DMS53 treated with DMSO at 0.1 percent for 48 hours (cell line): Measurements from ENCODE around the gene CACNA1B.

ENCODE experiments used
- DNase-seq: peaks from one replicate; lab custom pipeline; 2025; ENCODE audit not compliant: unreplicated experiment; lab: John Stamatoyannopoulos, UW

CACNA1B gene

GRCh38 chr9:138025908-138026307 is 148.3 kb downstream of the CACNA1B start:
- no peak for DNase-seq

DNA sequence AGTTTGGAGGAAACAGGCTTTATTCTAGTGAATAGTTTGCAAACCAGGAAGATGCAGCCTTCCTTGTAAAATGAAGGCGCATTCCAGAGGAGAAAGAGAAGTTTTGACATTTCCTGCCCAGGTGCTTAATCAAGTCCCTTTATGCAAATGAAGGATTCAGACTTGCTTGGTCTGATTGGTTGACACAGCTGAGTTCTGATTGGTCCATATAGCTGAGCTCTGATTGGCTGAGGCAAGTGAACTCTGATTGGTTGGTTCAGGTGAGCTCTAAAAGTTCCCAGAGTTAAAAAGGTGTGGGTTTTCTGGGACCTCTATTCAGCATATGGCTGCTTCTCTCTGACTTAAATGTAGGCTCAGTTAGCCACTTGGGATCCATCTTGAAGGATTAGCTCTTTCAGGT is 151.0 kb downstream of the CACNA1B start:
- DNase-seq: no peak

- no peak for DNase-seq
Measured at GRCh38 chr9:138031186-138031585, 153.6 kb downstream of the CACNA1B start.

DNA sequence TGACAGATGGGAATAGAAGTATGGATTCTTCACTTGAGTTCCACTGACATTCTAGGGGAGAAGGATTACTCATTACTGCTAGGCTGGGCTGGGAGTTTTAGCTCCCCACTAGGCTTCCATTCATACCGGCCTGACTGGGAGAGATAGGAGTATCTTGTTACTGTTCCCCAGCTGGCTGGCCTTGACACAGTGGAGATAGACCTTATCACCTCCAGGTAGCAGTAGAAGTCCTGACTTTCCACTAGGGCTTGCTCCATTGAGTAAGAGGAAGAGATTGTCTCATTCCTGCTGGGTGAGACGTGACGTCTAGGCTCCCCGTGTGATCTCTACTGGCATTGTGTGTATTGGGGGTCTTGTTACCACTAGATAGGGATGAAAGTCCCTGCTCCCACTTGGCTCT is 156.4 kb downstream of the CACNA1B start:
- DNase-seq: no peak

DNA sequence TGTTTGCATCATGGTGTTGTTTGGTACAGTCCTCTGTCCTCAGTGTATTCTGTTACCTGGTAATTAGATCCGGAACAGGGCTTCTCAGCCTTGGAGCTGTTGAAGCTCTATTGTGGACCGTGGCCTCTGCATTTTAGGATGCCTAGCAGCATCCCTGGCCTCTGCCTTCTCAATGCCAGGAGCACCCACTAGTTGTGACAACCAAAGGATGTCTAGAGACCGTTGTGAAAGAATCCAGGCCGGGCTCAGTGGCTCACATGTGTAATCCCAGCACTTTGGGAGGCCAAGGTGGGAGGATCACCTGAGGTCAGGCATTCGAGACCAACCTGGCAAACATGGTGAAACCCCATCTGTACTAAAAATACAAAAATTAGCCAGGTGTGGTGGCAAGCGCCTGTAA is 159.6 kb downstream of the CACNA1B start:
- no peak for DNase-seq

DNA sequence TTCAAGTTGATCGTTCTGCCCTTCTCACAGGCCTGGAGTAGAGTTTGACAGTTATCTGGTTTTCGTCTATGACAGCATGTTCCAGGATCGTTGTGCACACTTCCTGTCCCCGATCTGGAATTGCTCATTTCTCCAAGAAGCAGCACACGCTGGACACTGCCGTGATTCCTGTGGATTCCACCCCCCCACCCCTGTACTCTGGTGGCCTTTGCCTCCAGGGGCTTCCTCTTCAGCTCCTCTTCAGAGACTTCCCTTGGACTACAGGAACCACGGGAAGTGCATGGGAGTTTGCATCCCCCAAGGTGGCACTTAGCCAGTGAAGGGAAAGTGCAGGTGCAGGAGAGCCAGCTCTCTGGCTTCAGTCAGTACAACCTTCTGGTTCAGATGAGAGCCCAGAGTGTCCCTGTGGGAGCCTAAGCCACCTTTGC is 160.7 kb downstream of the CACNA1B start:
- no peak for DNase-seq

DNA sequence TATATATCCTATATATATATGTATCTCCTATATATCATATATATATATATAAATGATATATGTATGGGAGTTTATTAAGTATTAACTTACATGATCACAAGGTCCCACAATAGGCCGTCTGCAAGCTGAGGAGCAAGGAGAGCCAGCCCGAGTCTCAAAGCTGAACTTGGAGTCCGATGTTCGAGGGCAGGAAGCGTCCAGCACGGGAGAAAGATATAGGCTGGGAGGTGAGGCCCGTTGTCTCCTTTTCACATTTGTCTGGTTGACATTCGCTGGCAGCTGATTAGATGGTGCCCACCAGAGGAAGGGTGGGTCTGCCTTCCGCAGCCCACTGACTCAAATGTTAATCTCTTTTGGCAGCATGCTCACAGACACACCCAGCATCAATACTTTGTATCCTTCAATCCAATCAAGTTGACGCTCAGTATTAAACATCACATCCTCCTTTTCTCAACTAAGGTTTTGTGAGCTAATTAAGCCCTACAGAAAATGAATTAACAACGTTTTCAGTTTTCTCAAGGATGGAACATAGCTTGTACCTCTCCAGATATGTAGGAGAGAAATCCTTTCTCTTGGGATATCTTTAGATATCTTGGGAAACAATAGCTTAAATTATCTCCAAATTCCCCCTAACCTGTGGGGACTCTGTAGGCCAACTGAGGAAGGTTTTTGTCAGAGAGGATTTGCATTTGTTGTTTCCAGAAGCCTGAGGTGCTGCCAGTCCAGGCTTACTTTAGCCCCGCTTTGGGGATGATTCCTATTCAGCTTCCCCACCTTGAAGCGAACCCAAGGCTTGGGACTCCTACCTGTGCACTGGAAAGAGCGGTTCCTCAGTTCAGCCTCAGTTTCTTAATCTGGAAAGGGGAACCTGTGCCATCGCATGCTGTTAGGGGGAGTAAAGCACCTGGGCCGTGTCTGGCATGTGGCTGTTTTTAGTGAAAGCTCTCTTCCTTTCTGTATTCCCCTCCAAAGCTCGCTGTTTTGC is 163.2 kb downstream of the CACNA1B start:
- DNase-seq: no peak

GRCh38 chr9:138042146-138042545 is 164.6 kb downstream of the CACNA1B start:
- DNase-seq: no peak

DNA sequence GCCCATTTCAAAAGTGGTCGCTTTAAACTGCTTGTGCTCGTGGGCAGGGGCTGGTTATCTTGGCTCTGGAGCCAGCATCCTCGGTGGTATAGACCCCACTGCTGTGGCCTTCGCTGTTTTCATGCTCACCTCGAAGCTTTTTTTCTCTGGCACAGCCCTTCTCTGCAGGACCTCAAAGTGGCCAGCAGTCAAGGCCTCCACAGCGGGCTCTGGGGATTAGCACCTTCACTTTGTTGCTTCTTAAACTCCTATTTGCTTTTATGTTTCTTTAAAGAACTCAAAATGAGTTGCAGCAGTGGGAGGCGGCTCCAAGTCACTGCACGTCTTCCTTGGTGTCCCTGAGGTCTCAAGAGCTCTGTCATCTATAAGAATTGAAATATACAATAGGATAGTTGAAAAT is 165.1 kb downstream of the CACNA1B start:
- DNase-seq: no peak

- DNase-seq: no peak
Measured at GRCh38 chr9:138043061-138043410, 165.5 kb downstream of the CACNA1B start.

- no peak for DNase-seq
Measured at GRCh38 chr9:138043411-138044345, 166.1 kb downstream of the CACNA1B start.

- DNase-seq: no peak
Measured at GRCh38 chr9:138044485-138045383, 167.2 kb downstream of the CACNA1B start.

- DNase-seq: no peak
Measured at GRCh38 chr9:138045541-138046490, 168.2 kb downstream of the CACNA1B start.

GRCh38 chr9:138046641-138047301 is 169.2 kb downstream of the CACNA1B start:
- no peak for DNase-seq

- DNase-seq: no peak
Measured at GRCh38 chr9:138047469-138048040, 170.0 kb downstream of the CACNA1B start.

- no peak for DNase-seq
Measured at GRCh38 chr9:138048184-138048583, 170.6 kb downstream of the CACNA1B start.

GRCh38 chr9:138049085-138049778 is 171.7 kb downstream of the CACNA1B start:
- DNase-seq: no peak
